HG03520 (cell line): Measurements from ENCODE around the gene GABBR1.
A peak's percentile ranks its signal among the peaks of the same experiment; 100 is the strongest.

ENCODE experiments used
- ATAC-seq: cut with Tn5 transposase; IDR thresholded peaks from one replicate; pipeline ENCODE4 v1.9.1; 2021; ENCODE audit warnings: mild to moderate bottlenecking, moderate library complexity; ENCODE audit not compliant: unreplicated experiment

The GABBR1 gene

GRCh38 chr6:29577544-29577943, 55.4 kb downstream of the GABBR1 start:
- no peak for ATAC-seq

- ATAC-seq, result no peak
Measured at GRCh38 chr6:29576056-29576455, 56.9 kb downstream of the GABBR1 start.

- no peak for ATAC-seq
Measured at GRCh38 chr6:29567991-29568390, 65.0 kb downstream of the GABBR1 start.

GRCh38 chr6:29567541-29567940, 65.4 kb downstream of the GABBR1 start:
- ATAC-seq, result no peak

- no peak for ATAC-seq
Measured at GRCh38 chr6:29566856-29567255, 66.1 kb downstream of the GABBR1 start.

- no peak for ATAC-seq
Measured at GRCh38 chr6:29564875-29565274, 68.1 kb downstream of the GABBR1 start.

GRCh38 chr6:29563435-29563965, 69.5 kb downstream of the GABBR1 start:
- ATAC-seq, result no peak

GRCh38 chr6:29561606-29562181, 71.3 kb downstream of the GABBR1 start:
- ATAC-seq, result no peak

GRCh38 chr6:29561091-29561490, 71.9 kb downstream of the GABBR1 start:
- ATAC-seq, result no peak

- ATAC-seq, result no peak
Measured at GRCh38 chr6:29559524-29560287, 73.3 kb downstream of the GABBR1 start, which contains the start of gene UBD. Gene UBD (minus strand): TSS chr6:29559732. CDS start chr6:29559701, 31 bp downstream.

- no peak for ATAC-seq
Measured at GRCh38 chr6:29558439-29559079, 74.4 kb downstream of the GABBR1 start.

GRCh38 chr6:29557320-29557719, 75.7 kb downstream of the GABBR1 start:
- no peak for ATAC-seq

GRCh38 chr6:29554764-29555163, 78.2 kb downstream of the GABBR1 start:
- no peak for ATAC-seq

- no peak for ATAC-seq
Measured at GRCh38 chr6:29553268-29554057, 79.5 kb downstream of the GABBR1 start.

- ATAC-seq, result peak; percentile 82
Measured at GRCh38 chr6:29552512-29553051, 80.4 kb downstream of the GABBR1 start.

GRCh38 chr6:29547573-29547972, 85.4 kb downstream of the GABBR1 start:
- no peak for ATAC-seq

GRCh38 chr6:29537714-29538403, 95.1 kb downstream of the GABBR1 start:
- ATAC-seq, result no peak

GRCh38 chr6:29532320-29532951, 100.5 kb downstream of the GABBR1 start:
- ATAC-seq, result no peak

GRCh38 chr6:29531668-29532067, 101.3 kb downstream of the GABBR1 start:
- ATAC-seq, result no peak
